ENCODE results near the gene USPL1. TPM values are rescaled to one million over a fixed set of nuclear protein-coding genes. Genes with fewer than 3 reads are reported as not detected.

USPL1 gene
- polyA plus RNA-seq, 1 donor (not counting 4 experiments of a cell fraction or from before 2014, with no cell fraction given): 12.3 TPM

DNA sequence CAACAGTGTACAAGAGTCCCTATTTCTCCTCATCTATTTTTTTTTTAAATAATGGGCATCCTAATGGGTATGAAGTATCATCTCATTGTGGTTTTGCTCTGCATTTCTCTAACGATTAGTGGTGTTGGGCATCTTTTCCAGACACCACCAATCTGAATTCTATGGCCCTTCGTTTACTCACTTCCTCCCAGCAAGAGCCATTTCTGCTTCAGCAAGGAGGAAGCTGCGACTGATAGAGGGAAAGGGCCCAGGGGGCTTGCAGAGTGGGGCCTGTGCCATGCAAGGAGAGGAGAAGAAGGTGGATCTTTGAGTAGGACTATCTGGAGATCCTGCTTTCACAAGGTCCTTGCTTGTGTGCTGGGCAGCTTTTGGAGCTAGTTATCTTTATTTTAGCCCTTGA is 58.0 kb downstream of the USPL1 start:
- H3K4me3 ChIP-seq (ENCODE audit: control insufficient read depth in 2 of 3, extremely low read depth in 1 of 3, insufficient read depth in 2 of 3, low read depth in 1 of 3, low read length in 3 of 3): no peak overlapping the region
- FAIRE-seq (no peak), DNase-seq (ENCODE audit: low read depth, low spot score) (no peak)
- H3K4me2 ChIP-seq (ENCODE audit: control insufficient read depth, extremely low read depth, insufficient read depth, low read depth, low read length): no peak overlapping the region
- H3K79me2 ChIP-seq (ENCODE audit: control insufficient read depth, insufficient read depth, low read length): no peaks in the 10 kb centered on the region
- dilution Hi-C loops (cut with MboI; ENCODE audit: extremely low pct_ligation_motif_present, low sequenced_read_pairs): no loop called here
- no peaks in the 10 kb centered on the region for H3K9me1 ChIP-seq (ENCODE audit: control insufficient read depth, extremely low read depth, insufficient read depth, low read length)
- H3K4me1 ChIP-seq (ENCODE audit: control insufficient read depth, extremely low read depth, insufficient read depth, low read length): peaks cover 4% of the 10 kb centered on the region
- H3K27me3 ChIP-seq (ENCODE audit: control insufficient read depth, extremely low read depth, insufficient read depth, low read length): no peaks in the 10 kb centered on the region
- H2AFZ ChIP-seq (ENCODE audit: control insufficient read depth, low read length): no peak overlapping the region
- H3K27ac ChIP-seq (ENCODE audit: control insufficient read depth, insufficient read depth, low read length): no peak overlapping the region
- H3K36me3 ChIP-seq (ENCODE audit: control insufficient read depth in 2 of 2, extremely low read depth in 1 of 2, insufficient read depth in 2 of 2, low read length in 2 of 2): no peaks in the 10 kb centered on the region
- H3K9me3 ChIP-seq (ENCODE audit: control insufficient read depth, low read depth, low read length): no peaks in the 10 kb centered on the region
- H3K9ac ChIP-seq (ENCODE audit: control insufficient read depth, extremely low read depth, insufficient read depth, low read length): no peak overlapping the region
- no peak for TF ChIP-seq EZH2 (IDR thresholded peaks at IDR 0.05; ENCODE audit: low read length)
- TF ChIP-seq, protein P1, sequence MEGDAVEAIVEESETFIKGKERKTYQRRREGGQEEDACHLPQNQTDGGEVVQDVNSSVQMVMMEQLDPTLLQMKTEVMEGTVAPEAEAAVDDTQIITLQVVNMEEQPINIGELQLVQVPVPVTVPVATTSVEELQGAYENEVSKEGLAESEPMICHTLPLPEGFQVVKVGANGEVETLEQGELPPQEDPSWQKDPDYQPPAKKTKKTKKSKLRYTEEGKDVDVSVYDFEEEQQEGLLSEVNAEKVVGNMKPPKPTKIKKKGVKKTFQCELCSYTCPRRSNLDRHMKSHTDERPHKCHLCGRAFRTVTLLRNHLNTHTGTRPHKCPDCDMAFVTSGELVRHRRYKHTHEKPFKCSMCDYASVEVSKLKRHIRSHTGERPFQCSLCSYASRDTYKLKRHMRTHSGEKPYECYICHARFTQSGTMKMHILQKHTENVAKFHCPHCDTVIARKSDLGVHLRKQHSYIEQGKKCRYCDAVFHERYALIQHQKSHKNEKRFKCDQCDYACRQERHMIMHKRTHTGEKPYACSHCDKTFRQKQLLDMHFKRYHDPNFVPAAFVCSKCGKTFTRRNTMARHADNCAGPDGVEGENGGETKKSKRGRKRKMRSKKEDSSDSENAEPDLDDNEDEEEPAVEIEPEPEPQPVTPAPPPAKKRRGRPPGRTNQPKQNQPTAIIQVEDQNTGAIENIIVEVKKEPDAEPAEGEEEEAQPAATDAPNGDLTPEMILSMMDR (optimal IDR thresholded peaks at IDR 0.05 in 1 of 3, IDR thresholded peaks at IDR 0.05 in 1 of 3, conservative IDR thresholded peaks at IDR 0.05 in 1 of 3; ENCODE audit: extremely low read depth in 1 of 3, insufficient read depth in 2 of 3, low read length in 3 of 3): no peak
- no peaks in the 10 kb centered on the region for H4K20me1 ChIP-seq (ENCODE audit: control insufficient read depth, extremely low read depth, insufficient read depth, low read length)

- Histone ChIP-seq H3K4me3 (ENCODE audit: control insufficient read depth in 2 of 3, extremely low read depth in 1 of 3, insufficient read depth in 2 of 3, low read depth in 1 of 3, low read length in 3 of 3) (no peak overlapping the region), H3K27ac (ENCODE audit: control insufficient read depth, insufficient read depth, low read length) (no peak overlapping the region), H3K36me3 (ENCODE audit: control insufficient read depth in 2 of 2, extremely low read depth in 1 of 2, insufficient read depth in 2 of 2, low read length in 2 of 2) (no peaks in the 10 kb centered on the region), H3K9me3 (ENCODE audit: control insufficient read depth, low read depth, low read length) (no peaks in the 10 kb centered on the region), H3K27me3 (ENCODE audit: control insufficient read depth, extremely low read depth, insufficient read depth, low read length) (no peaks in the 10 kb centered on the region), H3K4me2 (ENCODE audit: control insufficient read depth, extremely low read depth, insufficient read depth, low read depth, low read length) (no peak overlapping the region), H3K9ac (ENCODE audit: control insufficient read depth, extremely low read depth, insufficient read depth, low read length) (no peak overlapping the region), H2AFZ (ENCODE audit: control insufficient read depth, low read length) (no peak overlapping the region), H3K9me1 (ENCODE audit: control insufficient read depth, extremely low read depth, insufficient read depth, low read length) (no peaks in the 10 kb centered on the region), H4K20me1 (ENCODE audit: control insufficient read depth, extremely low read depth, insufficient read depth, low read length) (no peaks in the 10 kb centered on the region), H3K79me2 (ENCODE audit: control insufficient read depth, insufficient read depth, low read length) (no peaks in the 10 kb centered on the region), H3K4me1 (ENCODE audit: control insufficient read depth, extremely low read depth, insufficient read depth, low read length) (peaks cover 4% of the 10 kb centered on the region)
- FAIRE-seq (no peak), DNase-seq (ENCODE audit: low read depth, low spot score) (no peak)
- no peak for TF ChIP-seq EZH2 (IDR thresholded peaks at IDR 0.05; ENCODE audit: low read length)
- TF ChIP-seq, protein P1 (optimal IDR thresholded peaks at IDR 0.05 in 1 of 3, IDR thresholded peaks at IDR 0.05 in 1 of 3, conservative IDR thresholded peaks at IDR 0.05 in 1 of 3; ENCODE audit: extremely low read depth in 1 of 3, insufficient read depth in 2 of 3, low read length in 3 of 3): peak; percentile 46 to 56 (median 47)
- dilution Hi-C loops (cut with MboI; ENCODE audit: extremely low pct_ligation_motif_present, low sequenced_read_pairs): no loop called here
These were observed 59.0 kb downstream of the USPL1 start for GRCh38 chr13:30676672-30677071.

All from keratinocyte (primary cell).